HG03097 (cell line): ENCODE measurements around the gene ADAM12.

Experiments
- ATAC-seq: cut with Tn5 transposase; IDR thresholded peaks from one replicate; pipeline ENCODE4 v1.9.1; 2021; ENCODE audit not compliant: unreplicated experiment, low FRiP score

Gene ADAM12, protein sequence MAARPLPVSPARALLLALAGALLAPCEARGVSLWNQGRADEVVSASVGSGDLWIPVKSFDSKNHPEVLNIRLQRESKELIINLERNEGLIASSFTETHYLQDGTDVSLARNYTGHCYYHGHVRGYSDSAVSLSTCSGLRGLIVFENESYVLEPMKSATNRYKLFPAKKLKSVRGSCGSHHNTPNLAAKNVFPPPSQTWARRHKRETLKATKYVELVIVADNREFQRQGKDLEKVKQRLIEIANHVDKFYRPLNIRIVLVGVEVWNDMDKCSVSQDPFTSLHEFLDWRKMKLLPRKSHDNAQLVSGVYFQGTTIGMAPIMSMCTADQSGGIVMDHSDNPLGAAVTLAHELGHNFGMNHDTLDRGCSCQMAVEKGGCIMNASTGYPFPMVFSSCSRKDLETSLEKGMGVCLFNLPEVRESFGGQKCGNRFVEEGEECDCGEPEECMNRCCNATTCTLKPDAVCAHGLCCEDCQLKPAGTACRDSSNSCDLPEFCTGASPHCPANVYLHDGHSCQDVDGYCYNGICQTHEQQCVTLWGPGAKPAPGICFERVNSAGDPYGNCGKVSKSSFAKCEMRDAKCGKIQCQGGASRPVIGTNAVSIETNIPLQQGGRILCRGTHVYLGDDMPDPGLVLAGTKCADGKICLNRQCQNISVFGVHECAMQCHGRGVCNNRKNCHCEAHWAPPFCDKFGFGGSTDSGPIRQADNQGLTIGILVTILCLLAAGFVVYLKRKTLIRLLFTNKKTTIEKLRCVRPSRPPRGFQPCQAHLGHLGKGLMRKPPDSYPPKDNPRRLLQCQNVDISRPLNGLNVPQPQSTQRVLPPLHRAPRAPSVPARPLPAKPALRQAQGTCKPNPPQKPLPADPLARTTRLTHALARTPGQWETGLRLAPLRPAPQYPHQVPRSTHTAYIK

DNA sequence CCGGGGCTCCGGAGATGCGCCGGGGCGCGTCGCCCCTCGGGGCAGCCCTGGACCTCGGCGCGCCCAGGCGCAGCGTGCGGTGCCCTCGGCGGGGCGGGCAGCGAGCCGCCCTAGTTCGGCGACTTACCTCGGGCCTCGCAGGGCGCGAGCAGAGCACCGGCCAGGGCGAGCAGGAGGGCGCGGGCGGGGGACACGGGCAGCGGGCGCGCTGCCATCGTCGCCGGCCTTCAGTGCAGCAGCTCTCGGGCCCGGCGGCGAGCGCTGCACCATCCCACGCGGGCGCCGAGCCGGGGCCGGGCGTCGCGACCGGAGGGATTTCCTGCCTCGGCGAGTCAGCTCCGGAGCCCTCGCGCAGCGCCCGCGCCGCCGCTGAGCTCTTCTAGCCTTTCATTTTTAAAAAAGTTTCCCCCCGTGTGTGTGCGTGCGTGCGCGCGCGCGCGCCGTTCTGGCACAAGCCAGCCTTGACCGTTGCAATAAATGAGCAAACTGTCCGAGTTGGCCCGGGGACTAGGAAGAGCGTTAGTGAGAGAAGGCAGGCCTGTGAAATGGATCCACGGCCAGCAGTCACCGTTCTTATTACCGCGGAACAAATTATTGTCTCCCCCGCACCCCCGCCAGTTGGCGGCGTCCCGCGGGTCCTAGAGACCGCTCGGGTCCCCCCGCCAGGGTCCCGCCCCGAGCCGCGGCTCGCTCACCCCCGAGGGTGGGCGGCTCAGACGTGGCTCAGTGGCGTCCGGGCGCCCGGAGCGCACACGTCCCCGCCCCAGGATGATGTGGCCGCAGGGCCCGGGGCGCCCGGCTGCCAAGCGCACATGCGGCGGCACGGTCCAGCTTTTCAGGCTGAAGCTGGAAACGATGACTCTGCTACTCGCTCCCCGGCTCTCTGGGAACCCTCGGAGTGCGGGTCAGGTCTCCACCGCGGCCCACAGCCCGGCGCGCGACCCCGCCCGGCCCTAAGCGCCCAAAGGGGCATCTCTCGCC, at the start of gene ADAM12:
TSS of gene ADAM12 (minus strand) at position 547 of the 981 bp plus-strand sequence. CDS start at position 215, 332 bp downstream.
- no peak for ATAC-seq

GRCh38 chr10:126437635-126438406, 49.5 kb upstream of the ADAM12 start:
- no peak for ATAC-seq

DNA sequence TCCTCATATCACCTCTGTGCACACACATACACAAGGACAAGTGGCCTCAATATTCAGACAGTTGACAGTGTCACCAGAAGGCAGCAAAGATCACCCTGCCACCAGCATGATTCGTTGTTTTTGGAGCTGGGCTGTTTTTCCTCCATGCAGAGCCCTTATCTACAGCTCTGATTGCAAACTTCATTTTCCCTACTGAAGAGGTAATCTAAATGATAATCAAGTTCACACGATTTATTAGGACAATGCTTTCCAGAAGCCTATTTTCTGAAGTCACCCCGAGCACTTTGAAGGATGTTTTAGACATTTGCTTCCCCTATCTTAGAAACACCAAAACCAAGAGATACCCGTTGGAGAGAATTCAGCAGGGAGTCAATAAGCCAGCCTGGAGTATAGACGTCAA, 46.0 kb upstream of the ADAM12 start:
- ATAC-seq: no peak

- no peak for ATAC-seq
Observed at GRCh38 chr10:126433351-126433750, 45.1 kb upstream of the ADAM12 start.

GRCh38 chr10:126432507-126432906, 44.2 kb upstream of the ADAM12 start:
- ATAC-seq: no peak

GRCh38 chr10:126431816-126432215, 43.5 kb upstream of the ADAM12 start:
- ATAC-seq: no peak

DNA sequence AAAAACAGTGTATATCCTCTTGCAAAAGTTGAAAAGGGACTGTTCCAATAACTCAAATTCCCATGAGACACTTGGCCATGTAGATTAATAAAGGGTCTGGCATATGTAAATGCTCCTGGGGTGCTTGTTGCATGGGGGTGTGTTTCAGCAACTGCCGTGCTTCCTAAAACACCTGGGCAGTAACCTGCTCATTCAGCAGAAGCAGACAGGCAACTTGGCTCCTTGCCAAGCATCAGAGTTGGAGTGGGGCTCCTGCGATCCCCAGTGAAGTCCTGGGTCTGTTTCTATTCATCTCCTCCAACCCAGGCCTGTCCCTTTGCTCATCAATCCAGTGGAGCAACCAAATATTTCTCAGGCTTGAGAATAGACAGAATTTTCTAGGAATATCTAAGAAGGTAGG, 42.2 kb upstream of the ADAM12 start:
- ATAC-seq: no peak

GRCh38 chr10:126429275-126429674, 41.0 kb upstream of the ADAM12 start:
- ATAC-seq: no peak

- no peak for ATAC-seq
Observed at GRCh38 chr10:126425489-126426065, 37.3 kb upstream of the ADAM12 start.

GRCh38 chr10:126425032-126425431, 36.8 kb upstream of the ADAM12 start:
- ATAC-seq: no peak

DNA sequence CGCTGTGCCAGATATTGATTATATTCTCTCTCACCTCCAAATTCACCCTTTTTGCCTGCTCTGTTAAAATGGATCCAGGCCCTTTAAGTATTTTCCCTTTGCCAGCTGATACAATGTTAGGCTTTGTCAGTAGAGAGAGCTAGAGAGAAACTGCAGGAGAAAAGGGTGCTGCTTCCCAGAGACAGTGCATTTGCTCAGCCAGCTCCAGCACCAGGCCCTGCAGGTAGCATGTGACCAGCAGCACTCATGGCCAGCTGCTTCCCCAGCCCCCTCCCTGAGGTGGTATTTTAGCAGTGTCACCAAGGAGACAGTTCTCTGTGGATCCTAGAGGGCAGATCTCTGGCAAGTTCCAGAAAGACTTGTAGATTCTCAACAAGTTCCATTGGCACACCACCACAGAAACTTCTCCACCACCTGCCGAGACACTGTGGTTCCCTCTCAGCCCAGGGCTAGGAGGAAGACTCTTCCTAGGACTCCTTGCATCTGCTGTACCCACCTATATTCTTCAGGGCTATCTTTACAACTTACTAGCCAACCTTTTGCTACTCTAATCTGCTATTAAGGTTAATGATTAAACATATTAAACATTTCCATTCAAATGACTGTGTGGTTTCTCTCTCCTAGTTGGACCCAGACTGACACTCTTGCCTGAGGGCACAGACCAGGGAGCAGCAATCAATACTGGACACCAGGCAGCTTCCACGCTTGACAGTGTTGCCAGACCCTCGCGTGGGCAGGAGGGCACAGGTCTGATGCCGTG, 35.6 kb upstream of the ADAM12 start:
- no peak for ATAC-seq

- no peak for ATAC-seq
Observed at GRCh38 chr10:126422567-126422966, 34.3 kb upstream of the ADAM12 start.

DNA sequence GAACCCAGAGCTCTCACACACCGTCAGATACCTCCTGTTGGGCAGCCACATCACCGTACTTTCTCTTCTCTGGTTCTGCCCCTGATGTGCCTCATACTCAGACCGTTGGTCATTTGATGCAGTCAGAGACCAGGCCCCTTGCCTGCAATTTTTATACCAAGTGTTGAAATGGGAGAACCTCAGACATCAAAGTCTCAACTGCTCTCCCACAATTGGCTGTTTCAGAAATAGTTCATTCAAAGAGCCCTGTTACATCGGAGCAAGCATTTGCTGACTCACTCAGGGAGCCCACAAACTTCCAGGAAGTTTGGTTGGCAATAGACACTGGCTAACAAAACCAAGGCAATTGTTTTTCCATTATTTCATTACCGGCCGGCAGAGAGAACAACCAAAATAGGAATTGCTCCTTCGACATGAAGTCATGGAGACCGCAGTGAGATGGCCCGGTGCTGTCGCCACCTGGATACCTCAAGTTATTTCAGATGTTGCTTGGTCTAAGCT, 33.5 kb upstream of the ADAM12 start:
- ATAC-seq: no peak

DNA sequence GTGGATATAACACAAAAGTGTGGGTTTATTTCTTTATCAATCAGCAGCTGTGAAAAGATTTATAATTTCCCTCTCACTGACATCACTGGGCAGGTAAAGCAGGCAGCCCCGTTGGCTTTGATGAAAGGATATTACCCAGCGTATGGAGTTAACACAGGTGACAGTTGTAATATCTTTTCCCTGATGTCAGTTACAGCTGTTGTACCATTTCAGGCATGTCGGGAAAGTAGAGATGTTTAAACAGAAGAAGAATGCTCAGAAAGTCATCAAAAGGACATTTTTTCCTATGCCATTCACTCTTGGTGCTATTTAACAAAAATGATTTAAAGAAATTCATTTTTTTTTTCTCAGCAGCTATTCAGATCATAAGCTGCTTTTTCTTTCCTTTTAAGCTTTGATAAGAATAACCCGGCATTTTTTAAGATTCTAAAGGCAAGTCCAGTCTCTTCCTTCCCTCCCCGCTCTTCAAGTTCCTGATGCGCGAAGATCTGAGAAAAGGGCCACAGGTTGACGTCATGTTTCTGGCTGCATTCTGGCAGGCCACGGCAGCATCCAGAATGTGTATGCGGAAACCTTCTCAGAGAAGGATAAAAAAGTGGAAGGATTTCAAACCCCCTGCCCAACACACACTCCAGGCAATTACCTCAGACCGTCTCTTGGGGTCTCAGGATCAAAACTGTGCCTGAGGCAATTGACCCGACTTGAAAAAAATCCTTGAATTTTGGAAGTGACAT, 32.5 kb upstream of the ADAM12 start:
- ATAC-seq: no peak

GRCh38 chr10:126417220-126417825, 29.0 kb upstream of the ADAM12 start:
- no peak for ATAC-seq

- no peak for ATAC-seq
Observed at GRCh38 chr10:126409821-126410220, 21.5 kb upstream of the ADAM12 start.

DNA sequence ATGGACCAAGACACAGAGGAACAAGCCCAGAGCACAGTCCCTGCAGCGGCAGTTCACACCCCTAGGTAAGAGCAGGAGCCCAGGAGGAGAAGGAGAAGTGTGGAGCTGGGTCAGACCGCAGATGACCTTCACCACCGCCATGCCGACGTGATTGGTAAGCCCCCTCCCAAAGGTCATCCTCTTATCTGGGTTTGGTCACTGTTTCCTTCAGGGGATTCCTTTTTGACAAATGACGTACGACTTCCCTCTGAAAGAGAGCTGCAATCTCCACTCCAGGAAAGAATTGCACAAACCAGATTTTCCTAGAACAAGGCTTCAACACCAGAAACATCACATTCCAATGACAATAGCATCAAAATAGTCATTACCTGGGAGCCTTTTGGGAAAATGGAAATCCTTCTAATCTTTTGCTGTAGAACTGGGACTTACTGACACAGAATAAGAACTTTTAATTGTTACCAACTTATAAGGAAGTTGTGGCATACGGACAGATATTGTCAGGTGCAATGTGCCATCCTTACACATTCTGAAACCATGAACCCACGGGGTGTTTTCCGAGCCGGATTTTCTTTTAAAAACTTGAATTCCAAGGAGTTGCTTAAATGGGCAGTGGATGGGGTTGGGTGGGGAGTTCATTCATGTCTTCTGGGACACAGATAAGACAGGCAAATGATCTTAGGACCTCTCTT, 20.8 kb upstream of the ADAM12 start:
- ATAC-seq: no peak
